Measurements from ENCODE around the gene SNTG2.

SNTG2 gene

DNA sequence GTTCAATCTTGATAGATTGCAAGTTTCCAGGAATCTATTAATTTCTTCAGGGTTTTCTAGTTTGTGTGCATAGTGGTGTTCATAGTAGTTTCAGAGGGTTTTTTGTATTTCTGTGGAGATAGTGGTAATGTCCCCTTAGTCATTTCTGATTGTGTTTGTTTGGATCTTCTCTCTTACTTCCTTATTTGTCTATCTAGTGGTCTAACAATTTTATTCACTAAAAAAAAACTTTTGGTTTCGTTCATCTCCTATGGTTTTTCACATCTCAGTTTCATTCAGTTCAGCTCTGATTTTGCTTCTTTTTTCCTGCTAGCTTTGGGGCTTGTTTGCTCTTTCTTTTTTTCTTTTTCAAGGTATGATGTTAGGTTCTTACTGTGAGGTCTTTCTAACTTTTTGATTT lies 94.5 kb downstream of the SNTG2 start:
- TF ChIP-seq BACH2 (CRISPR knock-in tag; IDR thresholded peaks at IDR 0.05; ENCODE audit: borderline replicate concordance) (no peak), ZFP3 (CRISPR knock-in tag; IDR thresholded peaks at IDR 0.05) (no peak)
- ATAC-seq, result no peak

DNA sequence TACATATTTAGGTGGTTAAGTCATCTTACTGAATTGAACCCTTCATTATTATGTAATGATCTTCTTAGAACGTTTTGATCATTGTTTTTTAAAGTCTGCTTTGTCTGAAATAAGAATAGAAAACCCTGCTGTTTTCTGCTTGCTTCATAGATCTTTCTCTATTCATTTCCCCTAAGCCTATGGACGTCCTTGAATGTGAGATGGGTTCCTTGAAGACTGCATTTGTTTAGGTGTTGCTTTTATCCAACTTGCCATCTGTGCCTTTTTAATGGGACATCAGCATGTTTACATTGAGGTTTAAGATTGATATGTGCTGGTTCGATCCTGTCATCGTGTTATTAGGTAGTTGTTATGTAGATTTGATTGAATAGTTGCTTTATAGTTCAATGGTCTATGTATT lies 95.4 kb downstream of the SNTG2 start:
- ATAC-seq, result no peak
- TF ChIP-seq ZFP30 (CRISPR knock-in tag; IDR thresholded peaks at IDR 0.05) (no peak), ESRRG (CRISPR knock-in tag; IDR thresholded peaks at IDR 0.05) (no peak), RARB (CRISPR knock-in tag; IDR thresholded peaks at IDR 0.05) (no peak), ZC3H10 (CRISPR knock-in tag; IDR thresholded peaks at IDR 0.05) (no peak), CSDC2 (CRISPR knock-in tag; IDR thresholded peaks at IDR 0.05) (no peak), GLIS3 (CRISPR knock-in tag; IDR thresholded peaks at IDR 0.05) (no peak), OSR1 (CRISPR knock-in tag; IDR thresholded peaks at IDR 0.05) (no peak), ZFP3 (CRISPR knock-in tag; IDR thresholded peaks at IDR 0.05) (no peak), BACH2 (CRISPR knock-in tag; IDR thresholded peaks at IDR 0.05; ENCODE audit: borderline replicate concordance) (no peak), ZNF70 (CRISPR knock-in tag; IDR thresholded peaks at IDR 0.05) (no peak), ARNTL (CRISPR knock-in tag; IDR thresholded peaks at IDR 0.05; ENCODE audit: borderline replicate concordance, low read depth) (no peak), ISL1 (CRISPR knock-in tag; IDR thresholded peaks at IDR 0.05) (no peak), PPARA (CRISPR knock-in tag; IDR thresholded peaks at IDR 0.05; ENCODE audit: borderline replicate concordance) (no peak), ZNF565 (CRISPR knock-in tag; conservative IDR thresholded peaks at IDR 0.05; ENCODE audit: low read depth) (no peak), SNAI2 (CRISPR knock-in tag; IDR thresholded peaks at IDR 0.05) (no peak), TCF4 (CRISPR knock-in tag; IDR thresholded peaks at IDR 0.05; ENCODE audit: borderline replicate concordance) (no peak)
- TF ChIP-seq, protein P1, sequence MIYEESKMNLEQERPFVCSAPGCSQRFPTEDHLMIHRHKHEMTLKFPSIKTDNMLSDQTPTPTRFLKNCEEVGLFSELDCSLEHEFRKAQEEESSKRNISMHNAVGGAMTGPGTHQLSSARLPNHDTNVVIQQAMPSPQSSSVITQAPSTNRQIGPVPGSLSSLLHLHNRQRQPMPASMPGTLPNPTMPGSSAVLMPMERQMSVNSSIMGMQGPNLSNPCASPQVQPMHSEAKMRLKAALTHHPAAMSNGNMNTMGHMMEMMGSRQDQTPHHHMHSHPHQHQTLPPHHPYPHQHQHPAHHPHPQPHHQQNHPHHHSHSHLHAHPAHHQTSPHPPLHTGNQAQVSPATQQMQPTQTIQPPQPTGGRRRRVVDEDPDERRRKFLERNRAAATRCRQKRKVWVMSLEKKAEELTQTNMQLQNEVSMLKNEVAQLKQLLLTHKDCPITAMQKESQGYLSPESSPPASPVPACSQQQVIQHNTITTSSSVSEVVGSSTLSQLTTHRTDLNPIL (CRISPR knock-in tag; IDR thresholded peaks at IDR 0.05; ENCODE audit: low read depth), result no peak
- TF ChIP-seq, protein P2, sequence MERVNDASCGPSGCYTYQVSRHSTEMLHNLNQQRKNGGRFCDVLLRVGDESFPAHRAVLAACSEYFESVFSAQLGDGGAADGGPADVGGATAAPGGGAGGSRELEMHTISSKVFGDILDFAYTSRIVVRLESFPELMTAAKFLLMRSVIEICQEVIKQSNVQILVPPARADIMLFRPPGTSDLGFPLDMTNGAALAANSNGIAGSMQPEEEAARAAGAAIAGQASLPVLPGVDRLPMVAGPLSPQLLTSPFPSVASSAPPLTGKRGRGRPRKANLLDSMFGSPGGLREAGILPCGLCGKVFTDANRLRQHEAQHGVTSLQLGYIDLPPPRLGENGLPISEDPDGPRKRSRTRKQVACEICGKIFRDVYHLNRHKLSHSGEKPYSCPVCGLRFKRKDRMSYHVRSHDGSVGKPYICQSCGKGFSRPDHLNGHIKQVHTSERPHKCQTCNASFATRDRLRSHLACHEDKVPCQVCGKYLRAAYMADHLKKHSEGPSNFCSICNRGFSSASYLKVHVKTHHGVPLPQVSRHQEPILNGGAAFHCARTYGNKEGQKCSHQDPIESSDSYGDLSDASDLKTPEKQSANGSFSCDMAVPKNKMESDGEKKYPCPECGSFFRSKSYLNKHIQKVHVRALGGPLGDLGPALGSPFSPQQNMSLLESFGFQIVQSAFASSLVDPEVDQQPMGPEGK (CRISPR knock-in tag; IDR thresholded peaks at IDR 0.05; ENCODE audit: borderline replicate concordance), result no peak
- TF ChIP-seq, protein P3, sequence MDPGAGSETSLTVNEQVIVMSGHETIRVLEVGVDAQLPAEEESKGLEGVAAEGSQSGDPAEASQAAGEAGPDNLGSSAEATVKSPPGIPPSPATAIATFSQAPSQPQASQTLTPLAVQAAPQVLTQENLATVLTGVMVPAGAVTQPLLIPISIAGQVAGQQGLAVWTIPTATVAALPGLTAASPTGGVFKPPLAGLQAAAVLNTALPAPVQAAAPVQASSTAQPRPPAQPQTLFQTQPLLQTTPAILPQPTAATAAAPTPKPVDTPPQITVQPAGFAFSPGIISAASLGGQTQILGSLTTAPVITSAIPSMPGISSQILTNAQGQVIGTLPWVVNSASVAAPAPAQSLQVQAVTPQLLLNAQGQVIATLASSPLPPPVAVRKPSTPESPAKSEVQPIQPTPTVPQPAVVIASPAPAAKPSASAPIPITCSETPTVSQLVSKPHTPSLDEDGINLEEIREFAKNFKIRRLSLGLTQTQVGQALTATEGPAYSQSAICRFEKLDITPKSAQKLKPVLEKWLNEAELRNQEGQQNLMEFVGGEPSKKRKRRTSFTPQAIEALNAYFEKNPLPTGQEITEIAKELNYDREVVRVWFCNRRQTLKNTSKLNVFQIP (CRISPR knock-in tag; IDR thresholded peaks at IDR 0.05; ENCODE audit: borderline replicate concordance, low read depth), result no peak
- TF ChIP-seq, protein P4, sequence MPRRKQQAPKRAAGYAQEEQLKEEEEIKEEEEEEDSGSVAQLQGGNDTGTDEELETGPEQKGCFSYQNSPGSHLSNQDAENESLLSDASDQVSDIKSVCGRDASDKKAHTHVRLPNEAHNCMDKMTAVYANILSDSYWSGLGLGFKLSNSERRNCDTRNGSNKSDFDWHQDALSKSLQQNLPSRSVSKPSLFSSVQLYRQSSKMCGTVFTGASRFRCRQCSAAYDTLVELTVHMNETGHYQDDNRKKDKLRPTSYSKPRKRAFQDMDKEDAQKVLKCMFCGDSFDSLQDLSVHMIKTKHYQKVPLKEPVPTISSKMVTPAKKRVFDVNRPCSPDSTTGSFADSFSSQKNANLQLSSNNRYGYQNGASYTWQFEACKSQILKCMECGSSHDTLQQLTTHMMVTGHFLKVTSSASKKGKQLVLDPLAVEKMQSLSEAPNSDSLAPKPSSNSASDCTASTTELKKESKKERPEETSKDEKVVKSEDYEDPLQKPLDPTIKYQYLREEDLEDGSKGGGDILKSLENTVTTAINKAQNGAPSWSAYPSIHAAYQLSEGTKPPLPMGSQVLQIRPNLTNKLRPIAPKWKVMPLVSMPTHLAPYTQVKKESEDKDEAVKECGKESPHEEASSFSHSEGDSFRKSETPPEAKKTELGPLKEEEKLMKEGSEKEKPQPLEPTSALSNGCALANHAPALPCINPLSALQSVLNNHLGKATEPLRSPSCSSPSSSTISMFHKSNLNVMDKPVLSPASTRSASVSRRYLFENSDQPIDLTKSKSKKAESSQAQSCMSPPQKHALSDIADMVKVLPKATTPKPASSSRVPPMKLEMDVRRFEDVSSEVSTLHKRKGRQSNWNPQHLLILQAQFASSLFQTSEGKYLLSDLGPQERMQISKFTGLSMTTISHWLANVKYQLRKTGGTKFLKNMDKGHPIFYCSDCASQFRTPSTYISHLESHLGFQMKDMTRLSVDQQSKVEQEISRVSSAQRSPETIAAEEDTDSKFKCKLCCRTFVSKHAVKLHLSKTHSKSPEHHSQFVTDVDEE (CRISPR knock-in tag; IDR thresholded peaks at IDR 0.05), result no peak

DNA sequence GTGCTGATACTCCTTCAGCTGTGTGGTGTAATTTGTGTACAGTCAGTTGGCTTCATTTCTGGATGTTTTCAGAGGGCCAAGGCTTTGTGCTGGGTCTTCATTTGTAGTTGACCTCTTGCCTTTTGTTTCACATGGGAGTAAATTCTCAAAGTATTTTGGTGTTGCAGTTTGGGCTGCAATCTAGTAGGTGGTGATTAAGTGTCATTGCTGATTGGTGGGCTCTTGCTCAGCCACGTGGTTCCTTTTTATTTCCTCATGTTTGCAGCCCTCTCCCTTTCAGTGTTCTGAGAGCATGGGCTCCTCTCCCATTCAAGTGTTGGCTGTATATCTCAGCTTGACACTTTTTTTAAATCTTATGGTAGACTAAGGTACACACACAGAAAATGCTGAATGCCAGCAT lies 96.8 kb downstream of the SNTG2 start:
- ATAC-seq, result no peak

More for the DNA sequence above, 96.8 kb downstream of the SNTG2 start:
- TF ChIP-seq ZFP30 (CRISPR knock-in tag; IDR thresholded peaks at IDR 0.05) (no peak), ZC3H10 (CRISPR knock-in tag; IDR thresholded peaks at IDR 0.05) (no peak), GLIS3 (CRISPR knock-in tag; IDR thresholded peaks at IDR 0.05) (no peak), ISL1 (CRISPR knock-in tag; IDR thresholded peaks at IDR 0.05) (no peak)
- TF ChIP-seq, protein P4 (CRISPR knock-in tag; IDR thresholded peaks at IDR 0.05), result no peak
- TF ChIP-seq, protein P2 (CRISPR knock-in tag; IDR thresholded peaks at IDR 0.05; ENCODE audit: borderline replicate concordance), result no peak
- TF ChIP-seq, protein P5, sequence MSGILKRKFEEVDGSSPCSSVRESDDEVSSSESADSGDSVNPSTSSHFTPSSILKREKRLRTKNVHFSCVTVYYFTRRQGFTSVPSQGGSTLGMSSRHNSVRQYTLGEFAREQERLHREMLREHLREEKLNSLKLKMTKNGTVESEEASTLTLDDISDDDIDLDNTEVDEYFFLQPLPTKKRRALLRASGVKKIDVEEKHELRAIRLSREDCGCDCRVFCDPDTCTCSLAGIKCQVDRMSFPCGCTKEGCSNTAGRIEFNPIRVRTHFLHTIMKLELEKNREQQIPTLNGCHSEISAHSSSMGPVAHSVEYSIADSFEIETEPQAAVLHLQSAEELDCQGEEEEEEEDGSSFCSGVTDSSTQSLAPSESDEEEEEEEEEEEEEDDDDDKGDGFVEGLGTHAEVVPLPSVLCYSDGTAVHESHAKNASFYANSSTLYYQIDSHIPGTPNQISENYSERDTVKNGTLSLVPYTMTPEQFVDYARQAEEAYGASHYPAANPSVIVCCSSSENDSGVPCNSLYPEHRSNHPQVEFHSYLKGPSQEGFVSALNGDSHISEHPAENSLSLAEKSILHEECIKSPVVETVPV (CRISPR knock-in tag; IDR thresholded peaks at IDR 0.05), result no peak
